A549 (cell line): ENCODE data around the gene WNT2.

Experiments
- BHLHE40 ChIP-seq: IDR thresholded peaks from 2 replicates; pipeline ENCODE4 v1.6.1; 2012; ENCODE audit warnings: low read depth, low read length, inconsistent platforms
- CBX2 ChIP-seq: fragments of 200-600 bp; sonication (generic); IDR thresholded peaks from 2 replicates; pipeline ENCODE4 v1.6.1; 2016; ENCODE audit warnings: low read depth, mild to moderate bottlenecking, borderline replicate concordance
- CHD2 ChIP-seq: fragments of 150-350 bp; IDR thresholded peaks from 2 replicates; pipeline ENCODE4 v1.6.1; 2014; ENCODE audit warnings: low read length; ENCODE audit not compliant: partially characterized antibody
- CTCF ChIP-seq: fragments of >200 bp; sonication (Bioruptor Twin); formaldehyde crosslinking; IDR thresholded peaks from 3 replicates; pipeline ENCODE4 v1.5.1; 2016
- EP300 ChIP-seq, 2 experiments: fragments of >200 bp; sonication (Bioruptor Twin); formaldehyde crosslinking; IDR thresholded peaks; 2 replicates in 1 of 2; 3 replicates in 1 of 2; pipeline ENCODE4 v1.6.1; 2016 to 2017
- HOXA7 ChIP-seq: fragments of 250-450 bp; sonication (Bioruptor Pico); IDR thresholded peaks from 2 replicates; pipeline ENCODE4 v1.5.0; 2020; ENCODE audit warnings: mild to moderate bottlenecking, moderate library complexity
- JUN ChIP-seq, 2 experiments: fragments of >200 bp; sonication (Bioruptor Twin); formaldehyde crosslinking; IDR thresholded peaks; 2 replicates in 1 of 2; 3 replicates in 1 of 2; pipeline ENCODE4 v1.6.1; 2016 to 2017
- NR3C1 ChIP-seq: fragments of >200 bp; sonication (Bioruptor Twin); formaldehyde crosslinking; IDR thresholded peaks from 3 replicates; pipeline ENCODE4 v1.6.1; 2017
- POLR2A ChIP-seq: IDR thresholded peaks from 2 replicates; pipeline ENCODE4 v1.6.1; 2012; ENCODE audit warnings: mild to moderate bottlenecking, low read length
- RAD21 ChIP-seq, 2 experiments: fragments of >200 bp in 1 of 2; sonication (Bioruptor Twin) in 1 of 2; formaldehyde crosslinking in 1 of 2; IDR thresholded peaks in 1 of 2; conservative IDR thresholded peaks in 1 of 2; 2 replicates in 1 of 2; 3 replicates in 1 of 2; pipeline ENCODE4 v1.6.1; 2012 to 2018; ENCODE audit warnings: inconsistent platforms in 1 of 2
- REST ChIP-seq: fragments of 200-600 bp; sonication (generic); IDR thresholded peaks from 2 replicates; pipeline ENCODE4 v1.6.1; 2016; ENCODE audit warnings: antibody characterized with exemption, mild to moderate bottlenecking, moderate library complexity
- ZSCAN20 ChIP-seq: fragments of 250-450 bp; sonication (Bioruptor Pico); IDR thresholded peaks from 2 replicates; pipeline ENCODE4 v1.8.0; 2022; ENCODE audit warnings: mild to moderate bottlenecking, moderate library complexity

GRCh38 chr7:117227091-117227490 is 95.8 kb downstream of the WNT2 start:
- TF ChIP-seq HOXA7 (no peak), ZSCAN20 (CRISPR knock-in tag) (no peak), EP300 (IDR thresholded peaks at IDR 0.05) (no peak), CTCF (no peak), CBX2 (no peak), POLR2A (no peak), BHLHE40 (no peak), CHD2 (no peak), NR3C1 (no peak), JUN (IDR thresholded peaks at IDR 0.05) (no peak), REST (no peak), RAD21 (conservative IDR thresholded peaks at IDR 0.05 in 1 of 2, IDR thresholded peaks at IDR 0.05 in 1 of 2) (no peak)
